Stimulated activated CD8-positive, alpha-beta memory T cell treated with anti-CD3 and anti-CD28 coated beads, Interleukin-4, amount 100 ng/mL, for 24 hours (primary cell): Measurements from ENCODE around the gene ZMIZ1.

Experiments
- DNase-seq: peaks from one replicate; pipeline ENCODE4 v3.0.0-alpha.2; 2020; ENCODE audit warnings: low read depth

ZMIZ1 gene

DNA sequence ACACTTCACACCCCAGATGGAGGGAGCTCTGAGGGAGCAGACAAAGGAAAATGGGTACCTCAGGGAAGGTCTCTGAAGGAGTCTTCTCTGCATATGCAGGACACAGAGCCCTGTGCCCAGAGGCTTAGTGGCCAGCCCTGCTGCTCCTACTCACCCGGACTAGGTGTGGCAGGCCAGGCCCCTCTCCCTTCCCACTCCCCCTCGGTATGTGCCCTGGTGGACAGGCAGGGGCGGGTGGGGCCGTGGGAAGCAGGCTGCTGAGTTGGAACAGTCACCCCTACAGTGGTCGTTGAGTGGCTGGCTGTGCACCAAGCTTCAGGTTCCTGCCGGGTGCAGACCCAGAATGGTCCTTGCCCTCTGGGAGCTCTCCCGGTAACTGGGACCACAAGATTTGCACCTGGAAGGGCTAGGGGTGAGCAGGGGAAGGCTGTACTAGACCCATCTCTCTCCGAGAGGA, 68.6 kb downstream of the ZMIZ1 start:
- DNase-seq, result no peak

DNA sequence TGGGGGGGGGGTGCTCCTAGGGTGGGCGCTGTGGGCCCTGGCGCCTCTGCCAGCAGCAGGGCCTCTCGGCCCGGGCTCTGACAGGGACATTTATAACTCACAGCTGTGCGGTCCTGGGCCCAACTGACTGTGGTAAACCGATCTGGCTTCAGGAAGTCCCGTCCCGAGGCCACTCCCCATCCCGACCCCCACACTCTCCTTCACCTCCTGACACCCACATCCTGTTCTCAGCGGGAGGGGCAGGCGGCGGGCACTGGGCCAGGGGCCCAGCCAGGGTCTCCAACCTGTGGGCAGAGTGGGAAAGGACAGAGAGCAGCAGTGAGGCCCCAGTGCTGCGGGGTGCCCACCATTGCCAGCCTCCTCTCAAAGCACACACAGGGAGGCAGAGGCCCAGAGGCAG, 69.1 kb downstream of the ZMIZ1 start:
- peak; percentile 20 for DNase-seq

DNA sequence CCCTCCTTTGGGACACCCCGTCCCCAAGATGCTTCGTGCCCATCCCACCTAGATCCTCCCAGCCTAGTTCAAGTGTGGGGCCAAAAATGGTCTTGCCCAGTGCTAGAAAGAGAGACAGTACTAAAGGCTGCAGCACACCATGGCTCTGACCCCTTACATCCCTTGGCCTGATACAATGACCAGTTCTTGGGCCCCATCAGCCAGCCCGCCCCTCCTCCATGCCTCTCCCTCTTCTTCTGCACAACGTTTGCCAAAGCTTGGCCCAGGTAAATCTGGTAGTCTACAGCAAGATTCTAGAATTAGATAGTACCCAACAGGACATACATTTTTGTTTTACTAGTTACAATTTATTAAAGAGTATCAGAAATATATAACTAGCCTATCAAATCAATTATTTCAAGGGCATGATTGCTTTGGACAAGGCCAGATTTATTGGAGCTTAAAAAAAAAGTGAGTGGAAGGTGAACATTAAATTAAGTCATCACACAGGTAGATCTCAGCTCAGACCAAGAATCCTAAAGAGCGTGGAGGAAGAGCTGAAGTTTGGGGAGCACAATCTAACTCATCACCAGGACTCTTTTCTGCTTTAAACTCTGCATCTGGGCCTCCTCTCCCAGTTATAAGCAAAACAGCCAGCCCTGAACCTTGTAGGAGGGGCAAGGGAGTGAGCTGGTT, 69.8 kb downstream of the ZMIZ1 start:
- DNase-seq, result no peak

DNA sequence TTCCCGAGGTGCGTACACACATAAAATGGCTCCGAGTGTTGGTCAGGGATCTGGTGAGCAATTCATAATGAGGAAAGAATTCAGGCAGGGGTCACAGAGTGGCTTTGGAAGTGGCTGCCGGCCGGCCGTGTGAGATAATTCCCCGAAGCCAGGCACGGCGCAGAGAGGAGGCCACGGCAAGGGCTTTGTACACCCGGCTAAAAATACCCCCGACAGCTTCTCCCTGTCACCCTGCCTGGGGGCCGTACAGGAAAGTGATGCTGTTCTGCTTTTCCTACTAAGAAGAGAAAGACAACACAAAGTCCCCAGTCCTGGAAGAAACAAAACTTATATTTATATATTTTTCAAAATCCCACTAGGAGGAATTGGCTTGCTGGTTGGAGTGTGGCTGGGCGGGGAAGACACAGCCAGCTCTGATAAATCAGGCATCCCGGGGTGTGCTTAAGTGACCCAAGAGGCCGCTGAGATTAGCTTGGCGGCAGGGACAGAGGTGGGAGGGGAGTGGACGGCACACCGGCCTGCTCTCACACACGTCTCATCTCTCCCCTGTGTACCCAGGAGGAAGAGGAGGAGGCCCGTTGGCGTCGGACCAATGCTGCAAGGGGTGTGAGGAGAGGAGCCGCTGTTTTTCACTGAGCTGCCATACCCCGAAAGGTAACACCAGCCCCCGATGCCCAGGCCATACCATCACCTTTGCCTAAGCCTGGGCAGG, 70.5 kb downstream of the ZMIZ1 start:
- no peak for DNase-seq

DNA sequence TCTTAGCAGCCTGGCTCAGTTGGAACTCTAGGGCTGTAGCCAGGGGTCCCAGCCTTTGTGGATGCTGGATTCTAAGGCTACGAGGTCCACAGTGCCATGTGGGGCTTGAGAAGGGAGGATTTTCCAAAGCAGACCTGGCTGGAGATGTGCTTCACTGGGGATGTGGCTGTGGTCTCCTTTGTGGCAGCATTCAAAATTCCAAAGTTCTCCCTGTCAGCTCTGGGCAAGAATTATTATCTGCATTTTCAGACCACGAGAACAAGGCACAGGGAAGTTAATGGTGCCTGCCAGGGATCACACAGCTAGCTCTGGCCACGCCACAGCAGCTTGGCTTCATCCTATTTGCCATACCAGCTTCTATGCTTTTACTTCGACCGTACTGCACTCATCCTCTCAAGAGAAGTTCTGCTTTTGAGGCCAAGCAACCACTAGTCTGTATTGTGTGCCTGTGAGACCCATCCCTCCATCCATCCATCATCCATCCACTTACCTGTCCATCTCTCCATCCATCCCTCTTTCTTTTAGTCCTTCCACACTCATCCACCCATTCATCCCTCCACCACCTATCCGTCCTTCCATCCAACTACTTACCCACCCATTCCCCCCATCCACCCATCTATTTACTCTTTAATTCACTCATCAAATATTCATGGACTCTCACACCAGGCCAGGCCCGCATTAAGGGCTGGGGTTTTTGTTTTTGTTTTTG, 71.5 kb downstream of the ZMIZ1 start:
- no peak for DNase-seq

DNA sequence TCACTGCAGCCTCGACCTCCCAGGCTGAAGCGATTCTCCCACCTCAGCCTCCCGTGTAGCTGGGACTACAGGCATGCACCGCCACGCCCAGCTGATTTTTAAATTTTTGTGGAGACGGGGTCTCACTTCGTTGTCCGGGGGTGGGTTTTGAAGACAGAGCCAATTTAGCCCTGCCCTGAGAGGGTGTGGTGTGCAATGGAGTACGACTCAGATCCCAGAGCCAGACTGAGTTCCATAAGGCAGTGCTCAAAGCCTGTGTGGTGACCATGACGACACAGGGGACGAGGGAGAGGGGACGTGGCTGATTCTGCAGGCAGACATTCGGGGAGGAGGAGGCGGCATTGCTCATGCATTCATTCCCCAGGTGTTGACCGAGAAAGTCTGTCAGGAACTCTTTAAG, 72.1 kb downstream of the ZMIZ1 start:
- DNase-seq, result no peak

DNA sequence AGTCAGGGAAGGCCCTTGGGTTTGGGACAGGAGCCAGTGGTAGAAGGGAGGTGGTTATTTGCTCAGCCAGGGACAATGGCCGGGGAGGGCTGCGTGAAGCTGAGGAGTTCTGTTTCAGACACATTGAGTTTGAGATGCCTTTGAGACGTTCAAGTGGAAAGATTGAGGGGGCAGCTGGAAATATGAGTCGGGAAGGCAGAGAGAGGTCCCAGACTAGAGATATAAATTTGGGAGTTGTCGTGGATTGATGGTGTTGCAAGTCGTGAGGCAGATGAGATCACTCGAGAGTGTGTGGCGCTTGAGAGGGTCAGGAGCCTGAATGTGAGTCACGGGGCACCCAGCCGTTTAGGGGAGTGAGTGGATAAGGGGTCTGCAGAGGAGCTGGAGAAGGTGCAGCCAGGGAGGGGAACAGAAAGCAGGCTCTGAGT, 73.3 kb downstream of the ZMIZ1 start:
- no peak for DNase-seq

DNA sequence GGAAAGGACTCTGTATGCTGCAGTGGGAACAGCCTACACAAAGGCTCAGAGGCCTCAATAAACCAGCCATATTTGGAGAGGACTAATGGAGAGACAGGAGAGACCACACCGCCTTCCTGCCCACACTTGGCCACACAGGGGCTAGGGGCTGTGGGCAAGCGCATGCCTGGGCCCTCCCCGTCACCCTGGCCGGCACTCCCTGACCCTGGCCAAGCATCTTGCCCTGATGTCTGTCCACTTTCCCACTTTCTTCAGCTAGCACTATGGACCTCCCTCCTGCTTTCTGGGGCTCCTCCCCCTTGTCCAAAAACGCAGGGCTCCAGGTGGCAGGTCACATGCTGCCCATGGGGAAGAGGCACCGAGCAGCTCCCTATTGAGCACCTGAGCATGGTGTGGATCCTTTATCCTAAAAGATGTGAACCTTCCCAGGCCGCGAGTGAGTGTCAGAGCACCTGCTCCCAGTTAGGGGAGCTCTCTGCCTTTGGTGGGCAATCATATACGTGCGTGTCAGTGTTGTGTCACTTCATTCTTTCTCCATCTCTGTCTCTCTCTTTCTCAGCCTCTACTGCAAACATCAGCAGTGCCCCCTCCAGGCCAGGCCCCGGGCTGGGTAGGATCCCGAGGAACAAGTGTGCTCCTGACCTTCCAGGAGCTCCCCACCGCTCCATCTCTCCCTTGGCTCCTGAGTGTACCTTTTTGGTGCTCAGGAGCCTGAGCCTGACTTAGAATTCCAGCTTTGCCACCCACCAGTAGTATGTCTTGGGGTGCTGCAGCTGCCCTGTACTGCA, 74.0 kb downstream of the ZMIZ1 start:
- no peak for DNase-seq

DNA sequence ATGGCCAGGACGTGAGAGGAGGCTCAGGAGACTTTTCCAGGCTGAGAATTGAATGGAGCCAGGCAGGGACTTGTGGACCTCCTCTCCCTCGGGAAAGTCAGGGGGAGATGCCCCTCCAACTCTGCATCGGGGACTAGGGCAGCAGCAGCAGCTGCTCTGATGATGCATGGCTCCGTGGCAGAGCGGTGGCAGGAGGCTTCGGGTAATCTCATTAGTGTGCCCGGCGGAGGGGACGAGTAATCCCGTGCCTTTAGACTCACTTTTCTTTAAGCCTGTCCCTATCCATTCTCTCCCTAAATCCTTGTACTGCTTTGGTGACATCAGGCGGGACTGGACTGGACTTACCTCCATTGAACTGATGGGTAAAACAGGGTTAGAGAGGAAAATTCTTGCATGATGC, 75.1 kb downstream of the ZMIZ1 start:
- DNase-seq, result no peak

DNA sequence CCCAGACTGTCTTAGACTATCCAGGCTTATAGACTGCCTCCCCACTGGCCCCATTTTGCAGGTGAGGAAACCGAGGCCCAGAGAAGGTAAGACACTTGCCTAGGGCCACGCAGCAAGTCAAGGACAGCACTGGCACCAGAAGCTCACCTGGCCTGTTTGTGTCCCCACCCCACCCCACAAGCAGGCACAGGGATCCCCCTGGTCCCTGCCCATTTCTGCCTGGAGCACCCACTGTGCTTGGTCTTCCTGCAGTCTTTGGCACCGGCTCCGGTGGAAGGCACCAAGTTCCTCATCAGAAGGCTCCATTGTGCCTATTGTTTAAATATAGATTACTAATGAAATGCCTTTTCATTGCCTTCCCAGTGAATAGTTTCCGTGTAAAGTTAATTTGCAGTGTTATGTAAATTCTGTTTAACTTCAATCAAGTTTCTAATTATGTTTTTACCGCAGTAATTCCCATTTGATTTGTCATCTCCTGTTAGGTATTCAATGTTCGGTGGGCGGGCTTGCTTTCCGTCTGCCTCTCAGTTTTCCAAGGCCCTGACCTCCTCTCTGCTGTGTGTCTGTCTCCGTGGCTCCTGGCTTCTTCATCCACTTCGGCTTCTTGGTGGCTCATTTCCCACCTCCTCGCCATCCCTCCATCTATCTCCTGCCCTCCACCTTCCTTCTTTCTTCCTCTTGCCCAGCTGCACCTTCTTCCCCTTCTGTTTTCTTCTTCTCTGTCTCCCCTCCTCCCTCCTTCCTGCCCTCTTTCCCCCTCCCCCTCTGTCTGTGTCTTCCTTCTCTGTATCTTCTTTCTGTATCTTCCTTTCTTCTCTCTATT, 75.8 kb downstream of the ZMIZ1 start:
- DNase-seq, result no peak

DNA sequence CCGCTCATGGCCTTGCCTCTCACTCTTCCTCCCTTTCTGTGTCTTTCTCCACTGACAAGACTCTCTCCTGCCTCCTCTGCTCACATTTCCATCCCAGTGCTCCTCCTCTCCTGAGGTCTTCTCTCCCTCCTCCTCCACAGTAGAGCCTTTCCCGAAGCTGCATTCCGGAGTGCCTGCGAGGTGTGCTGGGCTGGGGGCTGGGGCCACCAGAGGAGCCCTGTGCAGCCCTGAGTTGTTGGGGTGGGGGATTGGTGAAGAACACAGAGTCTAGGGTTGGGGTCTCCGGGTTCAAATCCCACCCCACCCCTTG, 76.4 kb downstream of the ZMIZ1 start:
- no peak for DNase-seq

DNA sequence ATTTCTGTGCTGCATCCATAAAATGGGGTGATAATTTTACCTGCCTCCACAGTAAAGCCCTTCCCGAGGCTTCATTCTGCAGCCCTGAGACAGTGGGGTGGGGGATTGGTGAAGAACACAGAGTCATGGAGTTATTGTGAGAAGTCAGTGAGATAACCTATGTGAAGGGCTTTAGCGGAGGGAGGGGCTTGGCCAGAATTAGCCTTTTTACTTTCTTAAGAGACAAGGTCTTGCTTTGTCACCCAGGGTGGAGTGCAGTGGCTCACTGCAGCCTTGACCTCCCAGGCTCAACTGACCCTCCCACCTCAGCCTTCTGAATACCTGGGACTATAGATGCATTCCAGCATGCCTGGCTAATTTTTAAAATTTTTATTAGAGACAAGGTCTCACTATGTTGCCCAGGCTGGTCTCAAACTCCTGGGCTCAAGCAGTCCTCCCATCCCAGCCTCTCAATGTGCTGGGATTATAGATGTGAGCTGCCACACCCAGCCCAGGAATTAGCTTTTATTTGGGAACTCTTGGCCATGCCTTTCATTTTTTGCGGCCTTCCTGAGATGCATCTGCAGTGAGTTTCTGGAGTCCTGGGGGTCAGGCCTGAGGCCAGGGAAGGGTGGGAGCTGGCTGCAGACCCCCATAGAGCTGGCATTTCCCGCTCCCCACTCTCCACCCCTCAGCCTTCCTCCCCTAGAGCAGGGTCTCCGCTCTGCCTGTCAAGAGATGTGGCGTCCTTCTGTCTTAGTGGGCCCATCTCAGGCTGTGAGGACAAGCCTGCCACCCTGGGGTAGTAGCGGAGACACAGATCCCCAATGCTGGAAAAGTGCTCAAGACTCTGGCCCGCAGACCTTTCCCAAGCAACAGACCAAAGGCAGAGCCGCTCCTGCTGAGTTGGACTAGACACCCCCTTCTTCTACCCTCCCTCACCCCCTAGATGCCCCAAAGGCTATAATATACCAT, 77.0 kb downstream of the ZMIZ1 start:
- no peak for DNase-seq

DNA sequence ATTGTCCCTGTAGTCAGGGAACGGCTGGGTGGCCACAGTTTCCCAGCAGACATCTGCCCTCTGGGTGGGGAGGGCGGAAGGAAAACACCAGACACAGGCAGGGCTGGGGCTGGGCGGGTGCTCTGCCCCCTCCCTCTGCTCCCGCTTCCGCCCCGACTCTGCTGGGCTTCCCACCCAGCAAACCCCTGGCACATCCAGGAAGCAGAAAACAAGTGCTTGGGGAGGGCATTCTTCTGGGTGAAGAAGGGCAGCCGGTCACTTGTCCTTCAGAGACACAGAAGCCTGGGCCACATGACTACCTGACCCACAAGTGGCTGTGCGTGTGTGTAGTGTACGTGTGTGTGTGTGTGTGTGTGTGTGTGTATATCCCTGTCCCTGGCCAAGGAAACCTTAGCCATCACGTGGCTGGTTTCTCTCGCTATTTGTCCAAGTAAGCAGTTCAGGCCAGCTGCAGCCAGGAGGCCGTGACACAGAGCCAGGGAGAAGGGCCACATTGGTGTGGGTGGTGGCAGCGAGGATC, 77.9 kb downstream of the ZMIZ1 start:
- no peak for DNase-seq

DNA sequence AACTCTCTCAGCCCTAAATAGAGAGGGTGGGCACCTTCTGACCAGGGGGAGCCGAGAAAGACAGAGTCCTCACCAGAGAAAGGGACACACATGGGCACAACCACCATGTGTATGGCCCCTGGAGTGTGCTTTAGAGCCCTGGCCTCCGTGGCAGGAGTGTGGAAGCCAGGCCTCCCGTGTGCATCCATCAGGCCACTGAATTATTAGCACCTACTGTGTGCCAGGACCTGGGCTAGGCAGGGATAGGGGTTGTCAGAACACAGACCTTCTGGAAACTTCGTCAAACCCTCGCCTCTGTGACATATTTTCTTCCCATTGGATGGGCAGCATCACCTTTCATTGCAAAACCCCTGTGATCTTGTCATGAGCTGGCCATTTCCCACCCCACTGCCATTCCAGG, 78.5 kb downstream of the ZMIZ1 start:
- no peak for DNase-seq

DNA sequence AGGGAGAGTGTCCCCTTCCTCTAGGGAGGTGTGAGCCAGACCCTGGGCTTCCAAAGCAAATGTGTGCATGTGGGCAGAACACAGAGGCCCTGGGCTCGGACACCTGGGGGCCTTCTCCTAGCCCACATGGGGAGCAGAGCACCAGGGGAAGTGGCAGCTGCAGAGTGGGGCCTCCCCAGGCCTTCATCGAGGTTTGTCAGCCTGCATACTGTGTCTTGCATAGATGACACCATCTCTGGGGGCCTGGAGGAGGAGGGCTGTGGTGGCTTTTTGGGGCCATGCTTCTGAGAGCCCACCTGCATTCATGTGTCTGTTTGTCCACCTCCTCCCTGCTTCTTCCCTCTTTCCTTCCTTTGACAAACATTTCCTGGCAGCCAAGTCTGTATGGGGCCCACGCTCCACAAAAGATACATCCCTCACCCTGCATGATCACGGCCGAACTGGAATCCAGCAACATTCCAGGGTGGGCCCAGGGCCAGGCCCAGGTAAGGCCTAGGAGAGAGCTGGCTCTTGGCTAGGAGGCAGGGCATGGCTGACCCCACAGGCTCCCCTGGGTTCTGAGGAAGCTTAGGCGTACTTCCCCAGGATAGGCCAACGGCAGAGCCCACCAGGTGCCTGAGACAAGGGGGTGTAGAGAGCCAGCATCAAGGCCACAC, 79.2 kb downstream of the ZMIZ1 start:
- no peak for DNase-seq

DNA sequence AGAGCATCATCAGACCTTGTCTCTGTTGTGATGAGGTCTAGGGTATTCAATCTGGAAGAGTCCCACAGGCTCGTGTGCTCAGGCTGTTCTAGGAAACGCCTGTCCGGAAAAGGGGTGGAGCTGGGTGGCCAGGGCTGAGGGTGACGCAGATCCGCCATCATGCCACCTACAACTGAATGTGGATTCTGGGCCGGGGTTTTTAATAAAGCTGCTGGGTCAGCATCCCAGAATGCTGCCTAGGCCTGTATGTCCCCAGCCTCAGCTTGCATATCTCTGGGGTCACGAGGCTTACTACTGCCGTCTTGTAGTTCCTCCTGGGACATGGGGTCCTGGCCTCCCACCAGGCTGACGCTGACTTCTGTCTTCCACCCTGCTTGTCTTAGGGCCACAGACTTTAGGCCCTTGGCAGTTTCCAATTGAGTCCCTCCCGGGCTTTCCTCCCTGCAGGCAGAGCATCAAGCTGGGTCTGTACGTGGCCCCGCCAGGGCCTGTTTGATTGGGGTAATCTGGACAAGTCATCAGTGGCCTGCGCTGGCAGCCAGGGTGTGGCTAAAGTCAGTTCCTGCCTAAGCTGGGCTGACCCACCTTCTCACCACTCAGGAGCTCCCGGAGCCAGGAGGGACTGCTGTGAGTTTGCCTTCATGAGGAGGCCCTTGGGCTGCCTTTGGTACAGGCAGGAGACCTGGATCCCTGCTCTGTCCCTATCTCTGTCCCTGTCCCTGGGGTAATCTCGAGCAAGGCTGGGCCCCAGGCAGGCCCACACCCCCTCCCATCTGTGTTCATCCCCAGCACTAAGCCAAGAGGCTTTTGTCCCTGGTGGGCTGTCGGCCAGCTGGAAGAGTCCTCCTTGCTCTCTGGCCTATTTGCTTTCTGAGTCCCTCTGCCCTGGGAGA, 79.9 kb downstream of the ZMIZ1 start:
- no peak for DNase-seq

DNA sequence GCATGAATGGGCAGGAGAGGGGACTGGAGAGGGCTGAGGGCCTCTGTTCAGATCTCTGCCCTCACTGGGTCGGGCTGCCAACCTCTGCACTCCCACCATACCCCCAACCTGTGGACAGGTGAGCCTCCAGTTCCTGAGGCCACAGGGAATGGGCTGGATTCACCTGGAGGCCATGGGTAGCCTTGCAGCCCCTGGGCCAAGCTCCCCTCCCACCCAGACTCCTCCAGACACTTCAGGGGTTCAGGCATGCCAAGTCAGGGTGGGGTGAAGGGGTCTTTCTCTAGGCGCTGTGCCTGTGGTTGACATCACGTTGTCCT, 80.5 kb downstream of the ZMIZ1 start:
- no peak for DNase-seq

DNA sequence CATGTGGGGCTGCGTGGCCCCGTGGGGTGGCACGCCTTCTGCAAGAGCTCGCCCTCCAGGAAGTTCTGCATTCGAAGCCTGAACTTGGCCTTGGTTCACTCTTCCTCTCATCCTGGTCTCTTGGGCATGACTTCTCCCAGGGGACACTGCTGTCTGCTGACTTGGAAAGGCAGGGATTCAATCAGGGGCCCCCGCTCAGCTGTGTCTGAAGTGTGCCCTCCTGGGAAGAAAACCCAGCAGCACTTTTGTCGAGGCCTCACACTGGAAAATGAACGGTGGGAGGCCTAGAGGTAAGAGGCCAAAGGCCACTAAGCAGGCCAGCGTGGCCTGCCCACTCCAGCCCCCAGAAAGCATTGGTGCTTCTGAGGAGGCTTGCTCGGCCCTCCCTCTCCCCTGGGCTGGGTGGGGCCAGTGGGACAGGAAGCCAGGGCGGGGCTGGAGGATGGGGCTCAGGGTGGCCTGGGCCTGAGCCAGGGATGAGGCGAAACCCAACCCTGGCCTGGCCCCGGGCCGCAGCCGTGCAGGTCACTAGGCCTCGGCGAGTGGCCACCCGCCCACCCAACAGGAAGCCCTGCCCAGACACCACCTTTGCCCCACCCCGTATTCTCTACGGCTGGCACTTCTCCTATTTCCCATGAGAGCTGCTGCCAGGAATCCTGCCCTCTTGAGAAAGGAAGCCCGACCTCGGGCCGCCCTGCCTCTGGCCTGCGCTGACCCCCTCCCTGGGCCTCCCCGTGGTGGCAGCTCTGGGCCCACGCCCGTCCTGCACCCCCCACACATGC, 81.1 kb downstream of the ZMIZ1 start:
- DNase-seq, result peak; percentile 26
